Measurements from ENCODE around the gene KLHL6. TPM values are rescaled to one million over a fixed set of nuclear protein-coding genes. Genes with fewer than 3 reads are reported as not detected.
"Not testable (repeated sequence)": the region's sequence is repeated elsewhere in the genome, so short reads cannot be mapped to it uniquely, and the experiment has no call there.

The KLHL6 gene
- total RNA-seq, 1 donor from 2014 or later = not detected

GRCh38 chr3:183488343-183488742 is 67.2 kb downstream of the KLHL6 start:
- DNase-seq (ENCODE audit: low read depth) = no peak

GRCh38 chr3:183487896-183488295 is 67.6 kb downstream of the KLHL6 start:
- no peak for DNase-seq (ENCODE audit: low read depth)

GRCh38 chr3:183487016-183487415 is 68.5 kb downstream of the KLHL6 start:
- DNase-seq (ENCODE audit: low read depth) = no peak

- no peak for DNase-seq (ENCODE audit: low read depth)
Measured at GRCh38 chr3:183486472-183486871, 69.0 kb downstream of the KLHL6 start.

DNA sequence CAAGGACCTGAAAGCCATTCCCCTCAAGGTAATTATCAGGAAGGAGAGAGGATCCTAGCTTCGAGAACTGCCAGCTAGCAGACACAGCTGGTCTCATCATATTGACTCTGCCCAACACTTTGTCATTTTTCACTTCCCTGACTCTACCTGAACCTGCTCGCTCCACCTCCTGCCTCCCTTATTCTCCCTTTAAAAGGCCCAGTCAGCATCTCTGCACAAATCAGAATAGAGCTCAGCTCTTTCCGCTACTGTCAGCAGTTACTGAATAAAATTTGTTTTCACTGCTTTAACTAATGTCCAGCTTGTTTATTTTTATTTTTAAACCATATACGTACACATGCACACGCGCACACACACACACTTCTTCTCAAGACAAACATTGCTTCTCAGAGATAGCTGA is 69.9 kb downstream of the KLHL6 start:
- no peak for DNase-seq (ENCODE audit: low read depth)

DNA sequence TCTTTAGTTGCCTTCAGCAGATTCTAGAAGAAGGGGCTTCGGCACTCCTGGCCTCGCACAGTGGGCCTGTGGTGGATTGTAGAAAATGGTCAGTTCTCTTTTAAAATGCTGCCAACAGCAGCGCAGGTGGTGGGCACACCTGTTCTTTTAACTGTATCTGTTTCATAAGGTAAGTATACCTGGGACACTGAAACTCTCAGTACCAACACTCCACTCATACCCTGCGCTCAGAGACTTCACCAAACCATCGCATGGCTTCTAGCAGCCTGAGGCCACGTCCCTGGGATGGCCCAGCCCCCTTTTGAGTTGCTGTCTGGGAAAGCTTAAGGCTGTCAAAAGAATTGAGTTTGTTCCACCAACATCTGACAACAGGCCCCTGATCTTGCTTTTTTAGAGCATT is 70.4 kb downstream of the KLHL6 start:
- DNase-seq (ENCODE audit: low read depth) = no peak

DNA sequence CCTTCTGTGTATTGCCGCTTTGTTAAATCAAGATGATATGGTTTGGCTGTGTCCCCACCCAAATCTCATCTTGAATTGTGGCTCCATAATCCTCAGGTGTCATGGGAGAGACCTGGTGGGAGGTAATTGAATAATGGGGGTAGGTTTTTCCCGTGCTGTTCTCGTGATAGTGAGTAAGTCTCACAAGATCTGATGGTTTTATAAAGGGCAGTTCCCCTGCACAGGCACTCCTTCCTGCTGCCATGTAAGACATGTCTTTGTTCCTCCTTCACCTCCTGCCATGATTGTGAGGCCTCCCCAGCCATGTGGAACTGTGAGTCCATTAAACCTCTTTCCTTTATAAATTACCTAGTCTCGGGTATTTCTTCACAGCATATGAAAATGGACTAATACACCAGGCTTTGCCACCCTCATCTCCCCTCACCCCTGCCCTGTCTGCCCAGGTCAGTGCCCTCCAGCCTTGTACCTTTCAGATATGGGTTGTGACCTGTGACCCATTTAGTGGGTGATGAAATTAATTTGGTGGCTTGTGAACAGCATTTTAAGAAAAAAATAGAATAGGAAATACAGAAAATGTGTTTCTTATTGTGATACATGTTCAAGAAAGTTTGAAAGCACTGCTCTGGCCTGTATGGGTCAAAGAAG is 71.0 kb downstream of the KLHL6 start:
- DNase-seq (ENCODE audit: low read depth) = no peak

DNA sequence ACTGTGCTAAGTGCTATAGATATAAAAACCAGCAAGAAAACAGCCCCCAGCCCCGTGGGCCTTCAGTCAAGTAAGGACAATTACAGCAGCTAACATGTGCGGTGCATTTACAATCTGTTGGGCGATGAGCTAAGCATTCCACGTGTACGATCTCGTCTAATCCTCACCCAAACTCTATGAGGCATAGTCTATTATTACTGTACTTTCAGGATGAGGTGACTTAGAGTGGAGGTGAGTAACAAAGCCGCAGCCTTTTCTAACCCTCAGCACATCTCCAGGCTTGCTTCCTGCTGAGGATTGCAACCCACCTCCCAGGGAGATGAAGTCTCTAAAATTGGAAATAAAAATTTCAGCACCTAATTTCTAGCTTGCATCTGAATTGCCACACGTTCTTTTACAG is 73.9 kb downstream of the KLHL6 start:
- DNase-seq (ENCODE audit: low read depth) = peak; percentile 26

GRCh38 chr3:183478501-183478900 is 77.0 kb downstream of the KLHL6 start:
- no peak for DNase-seq (ENCODE audit: low read depth)

- DNase-seq (ENCODE audit: low read depth) = no peak
Measured at GRCh38 chr3:183477801-183478456, 77.6 kb downstream of the KLHL6 start.

DNA sequence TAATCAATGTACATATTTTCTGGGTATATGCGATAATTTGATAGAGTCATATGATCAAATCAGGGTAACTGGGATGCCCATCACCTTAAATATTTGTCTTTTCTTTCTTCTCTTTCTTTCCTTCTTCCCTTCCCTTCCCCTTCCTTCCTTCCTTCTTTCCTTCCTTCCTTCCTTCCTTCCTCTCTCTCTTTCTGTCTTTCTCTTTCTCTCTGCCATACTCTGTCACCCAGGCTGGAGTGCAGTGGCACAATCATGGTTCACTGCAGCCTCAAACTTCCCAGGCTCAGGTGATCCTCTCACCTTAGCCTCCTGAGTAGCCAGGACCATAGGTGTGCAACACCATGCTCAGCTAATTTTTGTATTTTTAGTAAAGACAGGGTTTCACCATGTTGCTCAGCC is 79.7 kb downstream of the KLHL6 start:
- DNase-seq (ENCODE audit: low read depth) = not testable (repeated sequence)

DNA sequence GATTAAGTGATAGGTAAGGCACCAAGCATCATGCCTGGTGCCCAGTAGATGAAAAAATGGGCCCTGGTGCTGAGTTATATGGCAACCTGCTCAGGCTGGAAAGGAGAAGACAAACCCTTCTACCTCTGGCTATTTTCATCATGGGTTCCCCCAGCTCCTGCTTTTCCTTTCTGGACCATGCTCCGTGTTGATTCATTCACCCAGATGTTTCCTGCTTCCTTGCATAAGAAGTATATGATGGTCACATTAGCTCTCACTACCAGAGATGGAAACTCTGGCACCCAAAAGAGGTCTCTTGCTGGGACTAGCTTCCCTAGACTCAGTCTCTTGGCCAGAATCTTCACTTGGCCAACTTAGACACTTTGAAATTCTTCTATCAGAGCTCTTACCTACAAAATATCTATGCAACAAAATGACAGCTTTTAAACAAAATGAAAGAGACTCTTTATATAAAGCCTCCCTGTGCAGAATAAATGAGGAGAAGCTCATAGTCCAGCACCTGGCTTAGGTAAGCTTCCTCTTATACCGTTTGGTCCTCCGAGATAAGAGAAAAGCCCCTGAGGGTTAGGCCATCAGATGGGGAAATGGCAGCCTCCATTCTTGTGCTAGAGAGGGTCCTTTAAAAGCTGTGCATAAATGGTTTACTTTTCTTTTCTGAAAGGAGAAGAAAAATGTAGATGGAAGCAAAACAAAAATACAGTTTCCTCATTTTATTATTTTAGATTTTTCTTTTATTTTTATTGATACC is 80.3 kb downstream of the KLHL6 start:
- no peak for DNase-seq (ENCODE audit: low read depth)

DNA sequence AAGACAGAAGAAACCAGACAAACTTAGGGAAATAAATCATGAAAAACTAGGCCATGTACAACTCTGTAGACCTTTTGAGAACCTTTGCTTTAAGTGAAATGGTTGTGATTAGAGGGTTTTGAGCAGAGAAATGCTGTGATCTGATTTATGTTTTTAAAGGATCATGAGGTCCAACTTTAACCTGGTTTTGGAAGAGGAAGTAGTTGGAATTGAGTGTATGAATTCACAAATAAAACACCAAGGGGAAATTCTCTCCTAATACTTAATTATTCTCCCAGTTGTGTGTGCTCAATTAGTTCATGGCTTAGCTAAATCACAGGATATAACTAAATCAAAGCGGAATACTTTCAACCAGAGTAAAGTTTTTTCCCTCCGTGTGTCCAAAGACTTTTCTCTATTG is 81.5 kb downstream of the KLHL6 start:
- no peak for DNase-seq (ENCODE audit: low read depth)

DNA sequence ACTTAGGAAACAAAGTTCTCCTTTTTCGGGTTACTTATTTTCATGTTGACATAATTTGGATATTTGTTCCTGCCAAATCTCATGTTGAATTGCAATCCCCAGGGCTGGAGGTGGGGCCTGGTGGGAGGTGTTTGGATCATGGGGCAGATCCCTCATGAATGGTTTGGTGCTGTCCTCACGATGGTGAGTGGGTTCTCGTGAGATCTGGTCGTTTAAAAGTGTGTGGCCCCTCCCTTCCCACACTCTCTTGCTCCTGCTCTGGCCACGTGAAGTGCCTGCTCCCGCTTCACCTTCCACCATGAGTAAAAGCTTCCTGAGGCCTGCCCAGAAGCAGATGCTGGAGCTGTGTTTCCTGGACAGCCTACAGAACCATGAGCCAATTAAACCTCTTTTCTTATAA is 83.4 kb downstream of the KLHL6 start:
- DNase-seq (ENCODE audit: low read depth) = no peak

DNA sequence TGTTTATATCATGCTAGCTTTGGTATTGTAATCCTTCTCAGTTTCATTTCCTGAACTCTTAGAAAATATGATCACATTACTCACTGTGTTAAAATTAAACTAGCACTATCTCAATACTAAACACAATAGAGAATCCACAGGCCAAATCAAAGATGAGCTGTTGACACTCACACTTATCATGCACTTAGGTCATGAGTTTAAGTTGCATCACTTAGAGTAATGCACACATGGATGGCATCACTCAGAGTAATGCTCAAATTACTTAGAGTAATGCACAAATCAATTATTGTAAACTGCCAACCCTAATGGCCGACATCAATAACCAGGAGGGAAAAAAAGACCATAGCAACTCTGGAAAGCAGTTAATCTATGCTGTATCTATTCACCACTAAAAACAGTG is 87.1 kb downstream of the KLHL6 start:
- DNase-seq (ENCODE audit: low read depth) = no peak

DNA sequence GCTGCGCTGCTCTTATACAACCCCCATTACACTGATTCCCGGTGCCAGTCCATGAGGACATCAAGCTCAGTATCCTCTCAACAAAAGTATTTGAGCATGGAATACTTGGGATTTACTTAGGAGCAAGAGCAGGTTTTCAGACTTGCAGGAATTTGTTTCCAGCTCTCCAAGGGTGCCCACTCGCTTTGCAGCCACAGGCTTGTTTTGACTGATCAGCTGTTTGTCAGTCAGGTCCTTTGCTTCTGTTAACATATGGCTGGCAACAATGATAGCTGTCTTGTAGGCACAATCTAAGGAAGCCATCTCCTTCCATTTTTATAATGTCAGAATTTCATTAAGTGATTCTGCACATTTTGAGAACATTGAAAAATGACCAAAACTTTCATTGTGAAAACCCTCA is 88.9 kb downstream of the KLHL6 start:
- DNase-seq (ENCODE audit: low read depth) = no peak

- DNase-seq (ENCODE audit: low read depth) = not testable (repeated sequence)
Measured at GRCh38 chr3:183465710-183466109, 89.8 kb downstream of the KLHL6 start.

DNA sequence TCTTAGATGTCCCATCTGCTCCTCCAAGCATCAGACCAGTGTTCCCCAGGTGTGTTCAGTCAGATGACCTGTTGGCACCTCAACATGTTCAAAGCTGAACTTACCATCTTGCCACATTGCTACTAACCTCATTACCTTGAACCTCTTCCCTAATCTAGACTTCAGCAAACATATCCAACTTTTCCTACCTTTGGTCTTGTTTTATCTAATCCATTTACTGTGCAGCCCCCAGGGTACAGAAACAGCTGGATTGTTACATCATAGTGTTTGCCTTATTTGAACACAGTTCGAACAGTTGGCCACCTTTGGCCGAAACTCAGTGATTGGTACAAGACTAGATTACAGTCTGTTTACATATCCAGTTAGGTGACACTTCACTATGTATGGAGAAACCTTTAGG is 91.0 kb downstream of the KLHL6 start:
- DNase-seq (ENCODE audit: low read depth) = no peak

GRCh38 chr3:183460081-183461055 is 95.1 kb downstream of the KLHL6 start:
- no peak for DNase-seq (ENCODE audit: low read depth)

DNA sequence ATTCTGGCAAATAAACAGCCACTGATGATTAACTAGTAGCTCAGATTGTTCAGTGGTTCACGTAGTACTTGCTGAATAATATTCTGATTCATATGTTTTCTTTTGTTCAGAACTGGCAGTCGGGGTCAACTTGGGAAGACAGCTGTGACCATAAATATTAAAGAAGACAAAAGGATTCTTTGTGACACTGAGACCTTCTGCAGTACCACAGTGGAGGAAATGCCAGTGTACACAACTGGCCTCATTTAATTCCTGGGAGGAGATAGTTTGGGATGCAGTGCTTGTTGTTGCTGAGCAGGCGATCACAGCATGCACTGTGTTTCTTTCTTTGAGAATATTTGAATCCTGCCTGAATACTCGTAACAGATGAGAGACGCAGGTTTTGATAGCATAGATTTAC is 100.4 kb downstream of the KLHL6 start:
- peak; percentile 96 for DNase-seq (ENCODE audit: low read depth)

DNA sequence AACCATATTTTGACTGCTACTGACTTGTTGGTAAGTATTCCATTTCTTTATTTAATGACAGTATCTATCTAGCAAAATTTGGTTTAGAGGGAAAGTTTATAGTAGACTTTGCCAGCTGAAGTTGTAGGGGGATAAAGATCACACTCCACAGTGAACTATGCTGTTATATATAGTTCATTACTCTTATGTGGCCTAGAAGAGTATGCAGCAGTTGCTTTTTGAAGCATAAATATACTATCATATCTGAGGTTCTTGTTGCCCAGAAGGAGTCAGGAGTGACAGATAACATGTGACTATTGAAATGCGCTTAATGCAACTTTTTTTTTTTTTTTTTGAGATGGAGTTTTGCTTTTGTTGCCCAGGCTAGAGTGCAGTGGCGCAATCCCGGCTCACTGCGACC is 101.4 kb downstream of the KLHL6 start:
- peak; percentile 66 for DNase-seq (ENCODE audit: low read depth)
